Ammon's horn (tissue), 1 donor: ENCODE data around the gene GNB5.
"Not testable (repeated sequence)": the region's sequence is repeated elsewhere in the genome, so short reads cannot be mapped to it uniquely, and the experiment has no call there.

Source experiments
- DNase-seq: peaks from one replicate; pipeline ENCODE4 v3.0.0-alpha.2; 2016; ENCODE audit warnings: low spot score

GNB5 gene

GRCh38 chr15:52093539-52094510 is 97.4 kb downstream of the GNB5 start:
- no peak for DNase-seq

GRCh38 chr15:52093167-52093538 is 98.0 kb downstream of the GNB5 start:
- DNase-seq: no peak

GRCh38 chr15:52090193-52090592 is 101.0 kb downstream of the GNB5 start:
- DNase-seq: no peak

DNA sequence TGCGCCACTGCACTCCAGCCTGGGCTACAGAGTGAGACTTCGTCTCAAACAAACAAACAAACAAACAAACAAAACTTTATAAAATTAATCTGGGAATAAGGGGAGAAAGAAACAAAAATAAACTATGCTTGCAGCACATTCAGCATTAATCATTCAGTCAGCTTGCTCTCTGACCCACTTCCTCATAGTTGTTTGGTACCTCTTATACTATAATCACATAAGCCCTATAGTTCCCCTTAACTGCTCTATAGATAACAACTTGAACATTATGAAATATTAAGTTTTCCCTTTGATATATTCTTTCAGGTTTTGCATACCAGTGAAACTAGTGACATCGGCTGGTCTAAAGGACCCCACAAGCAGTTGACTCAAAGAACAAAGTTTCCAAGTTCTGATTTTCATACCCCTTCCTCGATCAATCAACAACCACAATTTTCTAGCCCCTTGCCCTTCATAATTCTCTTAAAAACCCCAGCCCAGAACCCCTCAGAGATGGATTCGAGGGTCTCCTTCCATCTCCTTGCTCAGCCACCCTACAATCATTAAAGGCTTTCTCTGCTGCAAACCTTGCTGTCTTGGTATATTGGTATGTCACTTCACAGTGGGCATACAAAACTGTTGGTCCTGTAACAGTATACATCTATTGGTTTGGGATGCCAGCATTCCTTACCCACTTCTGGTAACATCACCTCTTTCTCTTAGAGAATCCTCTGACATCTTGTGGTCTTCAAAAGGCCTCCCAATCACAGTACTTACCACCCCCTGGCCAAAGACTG is 105.0 kb downstream of the GNB5 start:
- DNase-seq: no peak

DNA sequence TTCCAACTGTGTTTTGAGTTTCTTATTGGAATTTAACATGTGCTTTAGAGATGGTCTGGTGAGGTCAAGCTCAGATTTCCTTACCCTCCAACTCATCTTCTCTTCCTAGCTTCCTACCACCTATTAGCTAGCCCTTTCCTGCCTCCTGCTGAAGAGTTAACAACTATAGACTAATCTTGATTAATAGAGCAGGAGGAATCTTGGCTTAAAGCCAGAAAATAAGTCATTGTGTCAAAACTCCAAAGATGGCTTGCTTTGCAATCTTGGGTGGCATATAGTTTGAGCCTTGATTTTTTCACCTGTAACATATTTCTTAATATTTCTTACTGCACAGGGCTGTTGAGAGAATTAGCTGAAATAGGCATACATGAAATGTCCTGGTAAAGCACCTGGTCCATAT is 105.9 kb downstream of the GNB5 start:
- no peak for DNase-seq

GRCh38 chr15:52083603-52084002 is 107.6 kb downstream of the GNB5 start:
- no peak for DNase-seq

DNA sequence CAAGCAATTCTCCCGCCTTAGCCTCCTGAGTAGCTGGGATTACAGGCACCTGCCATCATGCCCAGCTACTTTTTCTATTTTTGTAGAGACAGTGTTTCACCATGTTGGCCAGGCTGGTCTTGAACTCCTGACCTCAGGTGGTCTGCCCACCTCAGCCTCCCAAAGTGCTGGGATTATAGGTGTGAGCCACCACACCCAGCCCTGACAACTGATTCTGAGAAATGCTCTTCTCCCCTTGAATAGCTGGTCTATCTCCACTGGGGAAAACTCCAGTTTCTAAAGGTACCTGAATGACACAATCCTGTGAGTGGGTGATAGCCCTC is 108.2 kb downstream of the GNB5 start:
- not testable (repeated sequence) for DNase-seq

DNA sequence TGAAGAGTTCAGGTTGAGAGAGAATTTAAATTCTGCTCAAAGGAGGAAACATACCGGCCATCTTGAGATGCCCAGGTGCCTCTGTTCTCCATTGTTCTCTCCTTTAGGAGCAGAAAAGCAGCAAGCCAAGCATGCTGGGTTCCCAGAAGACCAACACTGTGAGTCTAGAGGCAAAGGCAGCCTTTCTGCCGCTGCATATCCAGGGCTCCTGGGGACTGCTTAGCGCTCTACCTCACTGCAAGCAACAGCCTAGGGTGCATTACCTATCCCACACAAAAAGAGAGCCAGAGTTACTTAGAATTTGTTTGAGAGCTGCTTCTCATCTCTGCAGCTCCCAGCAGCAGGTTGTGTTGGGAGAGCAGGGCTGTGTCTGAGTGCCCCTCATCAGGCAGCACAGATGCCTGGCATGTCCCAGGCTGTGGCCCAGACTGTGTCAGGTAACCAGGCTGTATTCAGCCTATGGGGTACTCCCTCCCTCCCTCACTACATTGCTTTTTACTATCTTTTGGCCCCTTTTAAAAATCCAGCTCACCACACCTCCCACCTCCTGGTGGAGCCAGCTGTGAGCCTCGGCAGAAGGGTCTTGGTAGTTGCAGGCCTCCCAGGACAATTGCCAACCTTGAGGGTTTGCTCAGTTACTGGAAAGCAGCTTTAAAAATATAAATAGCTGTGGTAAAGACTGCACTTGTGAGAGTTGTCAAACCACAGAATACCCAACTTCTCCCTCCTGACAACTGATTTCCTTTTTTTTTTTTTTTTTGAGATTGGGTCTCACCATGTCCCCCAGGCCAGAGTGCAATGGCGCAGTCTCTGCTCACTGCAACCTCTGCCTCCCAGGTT is 108.8 kb downstream of the GNB5 start:
- peak; percentile 22 for DNase-seq

DNA sequence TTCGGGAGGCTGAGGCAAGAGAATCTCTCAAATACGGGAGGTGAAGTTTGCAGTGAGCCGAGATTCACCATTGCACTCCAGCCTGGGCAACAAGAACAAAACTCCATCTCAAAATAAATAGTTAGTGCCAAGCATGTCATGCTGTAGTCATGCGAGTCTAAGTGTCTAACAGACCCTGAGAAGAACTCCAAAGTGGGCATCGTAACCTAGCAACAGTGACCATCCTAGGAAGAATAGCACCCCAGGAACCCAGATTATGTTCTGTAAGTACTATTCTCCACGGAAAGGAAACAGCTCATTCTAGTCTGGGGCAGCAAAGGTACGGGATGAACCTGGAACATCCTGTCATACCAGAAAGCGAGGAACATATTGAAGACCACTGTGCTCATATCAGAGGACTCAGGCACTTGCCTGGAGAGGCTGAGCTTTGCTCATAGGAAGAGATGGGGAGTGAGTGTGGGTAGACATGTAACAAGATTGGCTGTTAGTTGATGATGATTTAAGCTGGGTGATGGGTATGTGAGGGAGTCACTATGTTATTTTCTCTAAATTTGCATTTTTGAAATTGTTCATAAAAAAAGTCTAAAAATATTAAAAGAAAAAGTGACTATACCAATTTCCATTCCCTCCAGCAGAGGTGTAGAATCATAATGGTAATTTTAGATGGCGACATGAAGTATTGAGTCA is 110.3 kb downstream of the GNB5 start:
- no peak for DNase-seq

- DNase-seq: no peak
Measured at GRCh38 chr15:52080031-52080430, 111.2 kb downstream of the GNB5 start.

DNA sequence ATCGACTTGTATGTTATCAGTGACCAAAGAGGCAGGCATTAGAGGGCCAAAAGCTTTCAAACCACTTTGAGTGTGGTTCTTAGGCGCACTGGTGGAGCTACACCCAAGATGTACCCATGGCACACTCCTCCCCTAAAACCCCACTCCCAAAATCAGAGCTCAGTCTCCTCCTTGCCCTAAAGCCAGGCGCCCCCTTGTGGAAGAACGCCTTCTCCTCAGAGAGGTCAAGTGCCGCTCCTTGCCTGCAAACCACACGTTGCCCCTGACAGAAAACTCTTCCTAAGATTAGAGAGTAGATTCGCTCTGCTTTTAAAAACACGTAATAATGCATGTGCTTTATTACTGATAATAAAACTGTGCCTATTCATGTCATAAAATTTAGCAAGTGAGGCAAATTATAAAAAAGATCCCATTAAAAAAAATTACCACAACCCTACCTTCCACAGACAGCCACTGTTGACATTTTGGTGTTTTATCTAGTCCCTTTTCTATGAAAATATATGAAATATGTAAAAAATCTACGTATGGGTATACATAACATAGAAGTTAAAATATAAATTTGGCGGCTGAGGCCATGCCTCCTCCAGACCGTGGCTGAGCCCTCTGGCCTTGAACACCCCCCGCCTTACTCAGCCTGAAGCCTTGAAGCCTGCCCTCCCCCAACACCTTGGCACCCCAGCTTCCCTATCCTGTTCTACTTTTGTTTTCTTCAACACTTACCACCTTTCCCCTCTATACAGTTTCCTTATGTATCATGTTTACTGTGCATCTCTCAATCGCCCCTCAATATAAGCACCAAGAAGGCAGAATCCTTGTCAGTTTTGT is 112.1 kb downstream of the GNB5 start:
- DNase-seq: peak; percentile 81

GRCh38 chr15:52078197-52078875 is 112.9 kb downstream of the GNB5 start:
- no peak for DNase-seq

GRCh38 chr15:52076889-52077781 is 114.1 kb downstream of the GNB5 start:
- DNase-seq: peak; percentile 45

DNA sequence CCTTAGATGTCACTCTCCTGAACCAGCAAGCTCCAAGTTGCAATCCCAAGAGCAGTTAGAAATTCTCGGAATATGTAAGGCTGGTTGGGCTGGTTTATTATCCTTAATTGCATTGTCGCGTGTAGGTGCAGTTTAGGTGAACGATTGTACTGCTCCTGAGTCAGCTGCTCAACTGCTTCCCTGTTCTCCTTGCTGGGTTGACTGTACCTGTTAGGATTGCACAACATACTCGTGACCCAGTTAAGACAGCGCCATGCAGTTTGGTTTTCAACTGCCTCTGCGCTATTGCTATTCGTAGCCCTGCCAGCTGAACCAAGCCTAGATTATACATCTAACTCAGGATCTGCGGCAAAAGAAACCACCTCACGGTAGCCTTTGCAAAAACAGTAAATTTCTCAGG is 119.6 kb downstream of the GNB5 start:
- DNase-seq: no peak

DNA sequence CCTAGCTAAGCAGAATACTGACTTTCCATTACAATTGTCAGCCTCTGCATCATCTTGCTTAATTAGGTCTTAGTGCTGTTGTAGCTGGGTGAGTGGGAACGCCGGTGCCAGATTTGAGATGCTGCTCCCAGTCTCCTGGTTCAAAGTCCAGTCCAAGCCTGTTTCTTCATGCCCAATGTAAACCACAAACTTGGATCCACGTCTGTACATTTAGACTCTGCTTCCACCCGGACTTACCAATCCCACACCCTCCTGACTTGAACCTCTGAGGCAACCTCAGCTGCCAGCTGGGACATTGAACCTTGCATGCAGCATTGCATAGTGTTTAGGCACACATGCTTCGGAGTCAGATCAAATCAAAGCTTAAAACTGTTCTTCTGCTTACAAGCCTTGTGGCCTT is 121.6 kb downstream of the GNB5 start:
- DNase-seq: no peak

GRCh38 chr15:52068004-52068615 is 123.1 kb downstream of the GNB5 start:
- no peak for DNase-seq

- DNase-seq: no peak
Measured at GRCh38 chr15:52067545-52067926, 123.7 kb downstream of the GNB5 start.

DNA sequence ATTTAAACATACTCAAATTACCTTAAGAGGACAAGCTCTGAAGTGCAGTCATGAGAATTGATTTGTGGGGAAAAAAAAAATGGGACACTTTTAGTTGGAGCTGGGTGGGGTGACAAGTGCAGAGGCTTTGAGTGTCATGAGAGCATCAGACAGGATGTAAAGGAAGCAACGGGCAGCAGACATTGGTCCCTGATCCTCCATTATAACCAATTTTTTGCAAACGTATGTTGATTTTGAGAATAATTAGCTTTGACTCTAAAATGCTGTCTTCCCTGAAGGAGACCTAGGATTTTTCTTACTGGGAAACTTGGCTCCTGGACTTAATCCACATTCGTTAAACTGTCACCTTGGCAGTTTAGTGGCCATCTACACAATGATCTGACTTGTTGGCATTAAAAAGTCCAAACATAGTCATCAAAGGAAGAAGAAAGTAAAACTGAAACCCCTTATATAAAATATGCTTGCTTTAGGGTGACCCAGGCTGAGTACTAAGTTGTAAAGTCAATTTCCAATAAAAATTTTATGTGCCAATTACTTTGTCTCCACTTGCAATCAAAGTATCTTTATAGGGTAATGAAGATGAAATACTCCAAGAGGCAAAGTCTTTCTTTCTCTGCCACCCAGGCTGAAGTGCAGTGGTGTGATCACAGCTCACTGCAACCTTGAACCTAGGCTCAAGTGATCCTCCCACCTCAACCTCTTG is 124.2 kb downstream of the GNB5 start:
- DNase-seq: no peak
